ACC112 (cell line): ENCODE results near the gene SMARCAL1.
A peak's percentile ranks its signal among the peaks of the same experiment; 100 is the strongest.

Experiments used
- H2AFZ ChIP-seq: fragments of 200-600 bp; sonication (generic); one replicate; pipeline ENCODE4 v1.6.0; 2017; ENCODE audit warnings: antibody characterized with exemption, low read length; ENCODE audit not compliant: unreplicated experiment
- H3K27ac ChIP-seq: fragments of 200-600 bp; sonication (generic); 2 replicates; pipeline ENCODE4 v1.5.1; 2014; ENCODE audit warnings: low read depth, mild to moderate bottlenecking, antibody characterized with exemption, low read length, moderate library complexity
- H3K27me3 ChIP-seq: fragments of 200-600 bp; sonication (generic); 2 replicates; pipeline ENCODE4 v1.6.1; 2014; ENCODE audit warnings: mild to moderate bottlenecking, antibody characterized with exemption, low read length, moderate library complexity, mixed read lengths; ENCODE audit not compliant: insufficient read depth
- H3K36me3 ChIP-seq: fragments of 200-600 bp; sonication (generic); 2 replicates; pipeline ENCODE4 v1.6.1; 2016; ENCODE audit warnings: mild to moderate bottlenecking, antibody characterized with exemption, low read length, moderate library complexity, mixed read lengths; ENCODE audit not compliant: insufficient read depth
- H3K4me1 ChIP-seq: fragments of 200-600 bp; sonication (generic); one replicate; pipeline ENCODE4 v1.6.1; 2016; ENCODE audit warnings: low read length, mixed read lengths; ENCODE audit not compliant: insufficient read depth, unreplicated experiment, control insufficient read depth
- H3K4me3 ChIP-seq: fragments of 200-600 bp; sonication (generic); 2 replicates; pipeline ENCODE4 v1.5.1; 2014; ENCODE audit warnings: mild to moderate bottlenecking, low read depth, low read length
- H3K79me2 ChIP-seq: fragments of 200-600 bp; sonication (generic); one replicate; pipeline ENCODE4 v1.6.0; 2016; ENCODE audit warnings: low read length; ENCODE audit not compliant: control insufficient read depth, unreplicated experiment, insufficient read depth

The SMARCAL1 gene

DNA sequence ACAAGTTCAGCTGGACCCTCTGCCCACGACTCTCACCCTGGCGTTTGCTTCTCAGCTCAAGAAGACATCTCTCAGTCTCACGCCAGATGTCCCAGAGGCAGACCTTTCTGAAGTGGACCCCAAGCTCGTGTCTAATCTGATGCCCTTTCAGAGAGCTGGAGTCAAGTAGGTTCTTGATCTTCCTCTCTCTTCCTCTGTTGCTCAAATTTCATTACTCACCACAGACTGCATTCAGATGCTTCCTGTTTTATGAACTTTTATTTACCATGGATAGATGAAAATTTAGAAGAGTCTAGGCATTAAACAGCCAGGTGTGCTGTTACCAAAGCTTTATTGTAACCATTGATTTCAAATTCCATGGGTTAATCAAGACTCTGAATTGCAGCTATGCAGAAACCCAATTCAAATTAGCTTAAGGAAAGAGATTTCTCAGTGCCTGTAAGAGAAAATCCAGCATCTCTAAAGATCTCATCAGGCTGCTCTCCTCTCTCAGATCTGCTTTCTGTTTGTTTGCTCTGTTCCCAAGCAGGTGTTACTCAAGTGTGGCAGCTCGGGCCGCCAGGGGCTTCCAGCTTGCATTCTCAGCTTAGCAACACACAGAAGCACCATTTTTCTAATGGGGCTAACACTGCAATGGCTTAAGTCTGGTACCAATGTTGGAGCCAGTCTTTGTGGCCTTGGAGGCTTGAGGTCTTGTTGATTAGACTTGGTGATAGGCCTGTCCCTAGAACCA is 16.5 kb downstream of the SMARCAL1 start:
- no peak overlapping the region for H2AFZ ChIP-seq
- H3K79me2 ChIP-seq: no peaks in the 10 kb centered on the region
- H3K27ac ChIP-seq: no peak overlapping the region
- no peak overlapping the region for H3K4me3 ChIP-seq
- H3K27me3 ChIP-seq: no peaks in the 10 kb centered on the region
- peaks cover 34% of the 10 kb centered on the region for H3K36me3 ChIP-seq
- peaks cover 20% of the 10 kb centered on the region for H3K4me1 ChIP-seq

DNA sequence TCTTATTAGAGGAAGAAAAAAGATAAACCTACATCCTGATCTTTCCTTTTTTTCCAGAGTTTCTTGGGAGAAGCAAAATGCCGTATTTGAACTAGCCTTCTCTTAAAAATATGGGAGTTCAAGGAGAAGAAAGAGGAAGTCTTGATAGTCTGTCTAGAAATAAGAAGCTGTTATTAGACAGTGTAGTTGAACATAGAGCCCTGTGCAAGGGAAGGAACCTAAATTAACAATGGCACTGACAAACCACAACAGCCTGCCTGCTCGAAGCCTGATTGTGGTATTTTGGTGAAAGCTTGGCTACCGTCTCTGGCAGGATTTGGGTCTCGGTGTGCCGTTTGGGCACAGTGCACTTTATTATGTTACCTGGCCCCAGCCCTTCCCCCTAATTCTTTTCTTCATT is 17.1 kb downstream of the SMARCAL1 start:
- Histone ChIP-seq H3K4me1 (peaks cover 20% of the 10 kb centered on the region), H3K27me3 (no peaks in the 10 kb centered on the region), H2AFZ (no peak overlapping the region), H3K79me2 (no peaks in the 10 kb centered on the region), H3K36me3 (peaks cover 32% of the 10 kb centered on the region), H3K27ac (no peak overlapping the region), H3K4me3 (no peak overlapping the region)

DNA sequence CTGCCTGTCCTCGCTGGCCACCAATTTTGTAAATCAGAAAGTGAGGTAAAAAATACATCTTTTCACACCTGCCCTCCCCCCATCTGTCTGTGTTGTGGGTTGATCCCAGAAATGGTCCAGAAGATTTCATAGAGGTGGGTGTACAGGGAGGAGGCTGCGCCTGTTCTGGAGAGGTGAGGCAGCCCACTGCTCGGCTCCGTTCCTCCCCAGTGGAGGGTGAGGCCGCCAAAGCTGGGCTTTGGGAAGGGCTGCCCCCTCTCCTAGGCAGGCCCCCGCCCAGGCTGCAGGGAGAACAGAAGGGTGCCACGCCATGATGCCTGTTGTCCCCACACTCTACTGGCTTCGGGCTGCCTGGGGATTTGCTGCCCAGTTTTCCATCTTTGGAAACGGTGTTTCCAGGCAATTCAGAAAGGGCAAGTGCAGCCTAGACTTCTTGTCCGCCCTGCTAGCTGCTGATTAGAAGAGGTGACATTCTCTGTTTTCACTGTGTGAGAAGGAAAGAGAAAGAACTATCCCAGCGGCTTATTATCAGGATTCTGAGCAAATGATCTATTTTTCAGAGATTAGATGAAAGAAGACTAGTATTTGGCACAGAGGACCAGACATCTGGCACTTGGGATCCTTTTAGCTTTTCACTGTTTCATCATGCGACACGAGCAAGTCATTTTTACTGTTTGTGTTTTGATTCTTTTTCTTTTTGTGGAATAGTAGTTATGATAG is 18.7 kb downstream of the SMARCAL1 start:
- H3K4me3 ChIP-seq: no peak overlapping the region
- H3K36me3 ChIP-seq: peaks cover 16% of the 10 kb centered on the region
- no peaks in the 10 kb centered on the region for H3K79me2 ChIP-seq
- H3K27me3 ChIP-seq: no peaks in the 10 kb centered on the region
- H3K27ac ChIP-seq: no peak overlapping the region
- no peak overlapping the region for H2AFZ ChIP-seq
- H3K4me1 ChIP-seq: peaks cover 15% of the 10 kb centered on the region

DNA sequence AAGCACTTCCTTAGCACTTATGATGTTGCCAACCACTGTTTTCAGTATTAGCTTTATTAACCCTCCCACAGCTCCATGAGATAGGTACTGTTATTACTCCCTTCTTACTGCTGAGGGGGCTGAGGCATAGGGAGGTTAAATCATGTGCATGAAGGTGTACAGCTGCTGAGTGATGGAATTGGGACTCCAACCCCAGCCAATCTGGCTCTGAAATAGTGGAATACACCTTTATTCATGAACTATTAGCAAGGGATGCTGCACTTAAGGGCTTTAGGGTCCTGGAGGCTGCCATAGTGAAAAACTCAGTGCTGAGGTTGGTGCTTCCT is 19.2 kb downstream of the SMARCAL1 start:
- Histone ChIP-seq H3K36me3 (peaks cover 20% of the 10 kb centered on the region), H3K4me3 (no peak overlapping the region), H3K27ac (no peak overlapping the region), H3K79me2 (no peaks in the 10 kb centered on the region), H2AFZ (no peak overlapping the region), H3K4me1 (peaks cover 10% of the 10 kb centered on the region), H3K27me3 (no peaks in the 10 kb centered on the region)

DNA sequence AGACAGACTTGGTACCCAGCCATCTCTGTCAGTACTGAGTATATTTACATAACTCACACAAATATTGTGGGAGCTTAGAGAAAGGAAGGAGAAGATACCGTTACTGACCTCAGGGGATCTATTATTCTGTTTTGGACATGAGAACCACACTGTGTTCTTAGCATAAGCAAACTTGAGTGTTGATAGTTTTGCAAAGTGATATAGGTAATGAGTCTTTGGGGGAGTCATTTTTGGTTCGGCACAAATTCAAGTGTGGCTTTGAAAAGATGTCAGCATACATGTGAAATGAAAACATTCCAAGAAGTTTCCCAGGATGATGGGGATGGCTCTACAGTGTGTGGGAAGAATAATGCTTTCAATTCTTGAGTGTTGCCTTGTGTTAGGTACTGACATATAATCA is 24.1 kb downstream of the SMARCAL1 start:
- H3K27ac ChIP-seq: no peak overlapping the region
- H3K79me2 ChIP-seq: no peaks in the 10 kb centered on the region
- no peaks in the 10 kb centered on the region for H3K27me3 ChIP-seq
- no peak overlapping the region for H3K4me3 ChIP-seq
- no peaks in the 10 kb centered on the region for H3K4me1 ChIP-seq
- H3K36me3 ChIP-seq: peaks cover 28% of the 10 kb centered on the region; the same call in 1 of the 2 replicates
- no peak overlapping the region for H2AFZ ChIP-seq

- Histone ChIP-seq H3K27ac (no peak overlapping the region), H2AFZ (no peak overlapping the region), H3K79me2 (no peaks in the 10 kb centered on the region), H3K36me3 (peaks cover 16% of the 10 kb centered on the region), H3K4me3 (no peak overlapping the region), H3K27me3 (no peaks in the 10 kb centered on the region), H3K4me1 (no peaks in the 10 kb centered on the region)
Measured at GRCh38 chr2:216441308-216442010, 29.2 kb downstream of the SMARCAL1 start.

DNA sequence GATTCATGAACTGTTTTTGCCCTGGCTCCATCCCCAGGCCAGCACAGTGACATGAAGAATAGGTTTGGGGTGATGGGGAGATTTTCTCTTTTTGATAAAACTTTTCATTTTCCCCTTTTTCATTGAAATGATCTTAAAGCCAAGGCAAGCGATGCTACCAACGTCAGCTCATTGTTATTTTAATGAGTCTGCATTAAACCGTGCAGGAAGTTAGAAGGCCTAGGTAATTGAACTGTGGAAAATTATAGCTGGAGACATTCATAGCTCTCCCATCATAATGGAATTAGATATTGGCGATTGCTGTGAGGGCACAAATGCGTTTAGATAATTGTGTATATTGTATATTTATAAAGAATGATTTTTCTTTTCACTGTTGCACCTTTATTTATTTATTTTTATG is 33.2 kb downstream of the SMARCAL1 start:
- Histone ChIP-seq H3K4me1 (no peaks in the 10 kb centered on the region), H3K27ac (peak overlapping the region; percentile 23; the same call in 1 of the 2 replicates), H3K4me3 (no peak overlapping the region), H2AFZ (no peak overlapping the region), H3K79me2 (no peaks in the 10 kb centered on the region), H3K36me3 (peaks cover 27% of the 10 kb centered on the region), H3K27me3 (no peaks in the 10 kb centered on the region)

DNA sequence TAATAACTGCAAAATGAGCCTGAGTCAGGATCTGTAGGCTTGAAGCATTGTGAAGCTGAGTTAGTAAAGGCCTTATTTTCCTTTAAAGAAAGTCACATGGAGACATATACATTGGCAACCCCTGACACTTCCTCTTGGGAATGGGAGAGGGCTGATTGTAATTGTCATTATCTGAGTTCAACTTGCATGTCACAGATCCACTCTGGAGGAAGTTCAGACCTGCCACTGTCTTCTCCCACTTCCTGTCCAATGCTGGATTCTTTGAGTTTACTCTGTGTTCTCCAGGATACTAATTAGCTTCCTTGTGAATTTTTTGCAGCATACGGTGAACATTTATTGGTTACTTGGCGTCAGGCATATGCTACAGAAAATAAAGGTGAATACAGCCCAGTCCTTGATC is 34.1 kb downstream of the SMARCAL1 start:
- Histone ChIP-seq H3K79me2 (no peaks in the 10 kb centered on the region), H3K4me1 (no peaks in the 10 kb centered on the region), H3K36me3 (peaks cover 36% of the 10 kb centered on the region), H3K27ac (no peak overlapping the region), H3K27me3 (no peaks in the 10 kb centered on the region), H3K4me3 (no peak overlapping the region), H2AFZ (no peak overlapping the region)

- Histone ChIP-seq H3K79me2 (no peaks in the 10 kb centered on the region), H3K27ac (no peak overlapping the region), H3K36me3 (peaks cover 43% of the 10 kb centered on the region), H2AFZ (no peak overlapping the region), H3K4me1 (no peaks in the 10 kb centered on the region), H3K27me3 (no peaks in the 10 kb centered on the region), H3K4me3 (no peak overlapping the region)
Measured at GRCh38 chr2:216447293-216447692, 35.0 kb downstream of the SMARCAL1 start.

DNA sequence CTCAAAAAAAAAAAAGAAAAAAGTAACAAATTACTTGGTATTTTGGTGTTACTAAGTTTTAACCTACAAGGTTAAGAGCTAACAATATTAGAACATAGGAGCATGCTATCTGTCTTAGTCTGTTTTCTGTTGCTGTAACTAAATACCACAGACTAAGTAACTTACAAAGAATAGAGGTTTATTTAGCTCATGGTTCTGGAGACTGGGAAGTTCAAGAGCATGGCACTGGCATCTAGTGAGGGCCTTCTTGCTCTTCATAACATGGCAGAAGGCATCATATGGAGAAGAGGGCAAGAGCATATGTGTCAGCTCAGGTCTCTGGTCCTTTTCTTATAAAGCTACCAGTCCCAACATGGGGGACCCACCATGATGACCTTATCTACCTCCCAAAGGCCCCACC is 36.5 kb downstream of the SMARCAL1 start:
- Histone ChIP-seq H3K79me2 (no peaks in the 10 kb centered on the region), H3K27me3 (no peaks in the 10 kb centered on the region), H2AFZ (no peak overlapping the region), H3K4me1 (no peaks in the 10 kb centered on the region), H3K36me3 (peaks cover 58% of the 10 kb centered on the region), H3K27ac (no peak overlapping the region), H3K4me3 (no peak overlapping the region)
